DND-41 (cell line): Measurements from ENCODE around the gene RASA2.

Source experiments
- ATAC-seq: fragments of 200-7000 bp; cut with Tn5 transposase; 3 replicates; pipeline ENCODE4 v1.9.1; 2021; ENCODE audit warnings: low read depth; ENCODE audit not compliant: insufficient read depth
- DNase-seq: peaks from one replicate; pipeline ENCODE4 v3.0.0-alpha.2; 2020
- H2AFZ ChIP-seq: 2 replicates; pipeline ENCODE4 v1.6.0; 2012; ENCODE audit warnings: low read depth, low read length
- H3K27ac ChIP-seq: 2 replicates; pipeline ENCODE4 v1.5.1; 2012; ENCODE audit warnings: low read length, inconsistent platforms
- H3K27me3 ChIP-seq: fragments of 200-600 bp; sonication (generic); 2 replicates; pipeline ENCODE4 v1.6.0; 2012; ENCODE audit warnings: low read length, mild to moderate bottlenecking, inconsistent platforms; ENCODE audit not compliant: insufficient read depth, poor library complexity
- H3K36me3 ChIP-seq: 2 replicates; pipeline ENCODE4 v1.5.1; 2012; ENCODE audit warnings: low read length, inconsistent platforms; ENCODE audit not compliant: insufficient read depth
- H3K4me1 ChIP-seq: 2 replicates; pipeline ENCODE4 v1.5.1; 2012; ENCODE audit warnings: mild to moderate bottlenecking, low read length; ENCODE audit not compliant: insufficient read depth
- H3K4me2 ChIP-seq: 2 replicates; pipeline ENCODE4 v1.6.0; 2012; ENCODE audit warnings: mild to moderate bottlenecking, moderate library complexity, low read length, inconsistent platforms; ENCODE audit not compliant: insufficient read depth
- H3K4me3 ChIP-seq, 2 experiments: fragments of 200-600 bp in 1 of 2; shearing (Covaris generic) in 1 of 2; 2 replicates each; pipeline ENCODE4 v1.5.1; 2012 to 2016; ENCODE audit warnings: inconsistent platforms in 2 of 2, low read length in 2 of 2, mild to moderate bottlenecking in 2 of 2, low read depth in 1 of 2, moderate library complexity in 1 of 2
- H3K79me2 ChIP-seq: 2 replicates; pipeline ENCODE4 v1.6.0; 2012; ENCODE audit warnings: low read length, inconsistent platforms; ENCODE audit not compliant: insufficient read depth
- H3K9ac ChIP-seq: 2 replicates; pipeline ENCODE4 v1.6.0; 2012; ENCODE audit warnings: low read depth, mild to moderate bottlenecking, inconsistent platforms, low read length, moderate library complexity
- H3K9me3 ChIP-seq: 2 replicates; pipeline ENCODE4 v1.5.1; 2012; ENCODE audit warnings: low read length, moderate library complexity, mild to moderate bottlenecking, inconsistent platforms; ENCODE audit not compliant: insufficient read depth, severe bottlenecking
- H4K20me1 ChIP-seq: 2 replicates; pipeline ENCODE4 v1.6.0; 2012; ENCODE audit warnings: low read length; ENCODE audit not compliant: insufficient read depth
- CTCF ChIP-seq: IDR thresholded peaks from 2 replicates; pipeline ENCODE4 v1.5.1; 2012; ENCODE audit warnings: borderline replicate concordance, low read length, moderate library complexity, mild to moderate bottlenecking; ENCODE audit not compliant: poor library complexity, severe bottlenecking; ENCODE audit errors: extremely low read depth
- EZH2 ChIP-seq: IDR thresholded peaks from 3 replicates; pipeline ENCODE4 v1.6.1; 2012; ENCODE audit warnings: borderline replicate concordance, low read depth, mild to moderate bottlenecking, moderate library complexity, low read length, inconsistent platforms; ENCODE audit not compliant: severe bottlenecking

Gene RASA2

GRCh38 chr3:141455603-141456300 lies 31.1 kb upstream of the RASA2 start:
- Histone ChIP-seq H3K79me2 (no peaks in the 10 kb centered on the region), H2AFZ (no peak overlapping the region), H3K9me3 (no peaks in the 10 kb centered on the region), H3K9ac (no peak overlapping the region), H3K4me1 (peaks cover 2% of the 10 kb centered on the region; the same call in 1 of the 2 replicates), H3K27me3 (no peaks in the 10 kb centered on the region), H3K27ac (no peak overlapping the region), H3K4me2 (no peak overlapping the region), H3K36me3 (no peaks in the 10 kb centered on the region), H3K4me3 (no peak overlapping the region), H4K20me1 (no peaks in the 10 kb centered on the region)
- no peak for TF ChIP-seq EZH2
- no peak for TF ChIP-seq CTCF
- ATAC-seq (no peak), DNase-seq (no peak)

GRCh38 chr3:141456301-141456625 lies 30.6 kb upstream of the RASA2 start:
- Histone ChIP-seq H3K79me2 (no peaks in the 10 kb centered on the region), H2AFZ (no peak overlapping the region), H4K20me1 (no peaks in the 10 kb centered on the region), H3K27ac (no peak overlapping the region), H3K36me3 (no peaks in the 10 kb centered on the region), H3K9me3 (no peaks in the 10 kb centered on the region), H3K4me3 (no peak overlapping the region), H3K4me1 (peaks cover 2% of the 10 kb centered on the region; the same call in 1 of the 2 replicates), H3K27me3 (no peaks in the 10 kb centered on the region), H3K4me2 (no peak overlapping the region), H3K9ac (no peak overlapping the region)
- no peak for DNase-seq
- no peak for TF ChIP-seq EZH2
- no peak for TF ChIP-seq CTCF
- no peak for ATAC-seq

DNA sequence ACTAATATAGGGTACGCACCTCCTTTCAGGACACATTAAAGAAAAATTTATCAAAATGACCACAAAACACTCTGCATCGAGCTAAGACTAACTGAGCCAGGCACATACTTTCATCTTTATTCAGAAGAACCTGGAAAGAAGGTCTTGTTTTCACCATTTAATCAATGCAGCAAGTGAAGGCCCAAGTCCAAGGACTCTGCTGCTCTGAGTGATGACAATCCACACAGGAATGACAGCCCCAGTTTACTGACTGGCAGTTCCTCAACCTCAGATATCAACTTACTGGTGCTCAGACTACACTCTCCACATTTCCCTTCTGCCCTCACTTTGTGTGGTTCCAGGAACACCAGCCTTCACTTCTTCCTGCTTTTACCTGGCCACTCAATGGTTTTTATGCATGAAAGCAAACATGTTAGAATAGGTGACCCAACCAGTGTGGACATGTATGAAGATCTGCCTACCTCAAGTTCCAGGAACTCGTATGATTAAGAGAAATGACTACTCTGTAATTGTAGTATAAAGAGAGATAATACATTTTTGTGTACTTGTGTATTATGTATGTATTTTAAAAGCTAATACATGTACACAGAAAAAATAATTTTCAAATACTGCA lies 29.1 kb upstream of the RASA2 start:
- Histone ChIP-seq H3K4me2 (no peak overlapping the region), H3K27ac (no peak overlapping the region), H3K4me3 (no peak overlapping the region), H2AFZ (no peak overlapping the region), H3K4me1 (peaks cover 2% of the 10 kb centered on the region; the same call in 1 of the 2 replicates), H3K27me3 (no peaks in the 10 kb centered on the region), H3K9me3 (no peaks in the 10 kb centered on the region), H4K20me1 (no peaks in the 10 kb centered on the region), H3K9ac (no peak overlapping the region), H3K79me2 (no peaks in the 10 kb centered on the region), H3K36me3 (no peaks in the 10 kb centered on the region)
- DNase-seq, result no peak
- TF ChIP-seq EZH2 (no peak), CTCF (no peak)
- ATAC-seq, result no peak
